Cerebellar cortex (tissue), 1 donor: ENCODE results near the gene GAB4.
"Not testable (repeated sequence)": the region's sequence is repeated elsewhere in the genome, so short reads cannot be mapped to it uniquely, and the experiment has no call there.

Experiments used
- DNase-seq: peaks from one replicate; pipeline ENCODE4 v3.0.0-alpha.2; 2015; ENCODE audit warnings: low spot score

Gene GAB4

GRCh38 chr22:17007852-17008731 lies at the start of gene GAB4:
Gene GAB4 (minus strand): TSS chr22:17008222. CDS start chr22:17008114, 108 bp downstream.
- no peak for DNase-seq

- no peak for DNase-seq
These were observed 48.8 kb upstream of the GAB4 start for GRCh38 chr22:17056807-17057206.

GRCh38 chr22:17056058-17056457 lies 48.0 kb upstream of the GAB4 start:
- DNase-seq = no peak

- no peak for DNase-seq
These were observed 39.6 kb upstream of the GAB4 start for GRCh38 chr22:17047656-17048055.

GRCh38 chr22:17046566-17047348 lies 38.7 kb upstream of the GAB4 start:
- no peak for DNase-seq

- no peak for DNase-seq
These were observed 35.5 kb upstream of the GAB4 start for GRCh38 chr22:17043521-17043920.

DNA sequence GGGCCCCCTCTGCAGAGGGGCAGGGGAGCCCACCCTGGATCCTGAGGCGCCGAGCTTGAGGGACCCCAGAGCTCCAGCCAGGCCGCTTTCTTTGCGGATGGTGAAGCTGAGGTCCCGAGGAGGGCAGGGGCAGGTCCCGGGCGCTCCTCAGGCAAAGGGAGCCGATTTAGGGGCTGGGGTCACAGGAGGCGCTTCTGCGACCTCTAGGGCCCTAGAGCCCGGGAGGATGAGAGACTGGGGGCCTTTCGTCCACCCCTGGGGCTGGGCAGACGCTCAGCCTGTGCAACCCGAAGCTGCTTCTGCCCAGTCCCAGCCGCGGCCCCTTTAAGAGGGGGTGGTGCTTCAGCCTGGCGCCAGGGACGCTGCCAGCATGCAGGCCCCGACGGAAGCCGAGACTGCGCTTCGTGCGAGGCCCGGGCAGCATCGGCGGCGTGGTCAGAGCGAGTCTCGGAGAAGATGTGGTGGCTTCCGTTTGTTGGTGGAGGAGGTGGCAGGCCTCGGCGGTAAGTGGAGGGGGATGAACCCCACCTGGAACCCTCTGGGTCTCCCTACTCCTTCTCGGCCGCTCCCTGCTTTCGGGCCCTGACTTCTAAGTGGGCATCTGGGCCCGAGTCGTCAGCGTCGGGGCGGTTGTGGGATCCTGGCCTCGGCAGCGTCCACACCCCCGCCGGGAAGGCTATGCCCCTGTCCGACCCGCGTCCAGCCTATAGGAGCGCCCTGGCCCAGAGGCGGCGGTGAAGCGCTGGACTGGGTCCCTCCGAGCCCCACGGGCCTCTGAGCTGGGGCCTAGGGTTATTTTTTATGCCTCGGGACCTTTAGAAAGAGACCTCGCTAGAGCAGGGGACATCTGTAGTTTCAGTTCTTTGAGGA lies 29.1 kb upstream of the GAB4 start:
- DNase-seq = peak; percentile 36

GRCh38 chr22:17035976-17036841 lies 28.2 kb upstream of the GAB4 start:
- peak; percentile 57 for DNase-seq

GRCh38 chr22:17035246-17035645 lies 27.2 kb upstream of the GAB4 start:
- DNase-seq = peak; percentile 68

DNA sequence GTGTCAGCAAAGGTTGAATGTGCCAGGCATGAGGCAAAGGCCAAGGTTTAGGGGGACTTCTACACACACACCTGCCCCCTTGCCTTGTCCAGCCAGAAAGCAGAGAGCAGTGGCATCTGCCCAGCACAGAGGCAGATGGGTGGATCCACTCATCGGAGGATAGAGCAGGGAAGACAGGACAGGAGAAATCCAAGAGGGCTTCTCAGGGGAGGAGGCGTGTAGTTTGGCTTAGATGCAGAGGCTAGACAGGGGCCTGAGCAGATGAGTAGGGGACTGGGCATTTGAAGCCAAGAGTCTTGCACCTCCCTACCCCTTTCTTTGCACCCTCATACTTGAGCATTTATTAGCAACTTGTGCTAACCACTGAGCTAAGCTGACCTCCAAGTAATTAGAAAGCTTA lies 26.5 kb upstream of the GAB4 start:
- not testable (repeated sequence) for DNase-seq

DNA sequence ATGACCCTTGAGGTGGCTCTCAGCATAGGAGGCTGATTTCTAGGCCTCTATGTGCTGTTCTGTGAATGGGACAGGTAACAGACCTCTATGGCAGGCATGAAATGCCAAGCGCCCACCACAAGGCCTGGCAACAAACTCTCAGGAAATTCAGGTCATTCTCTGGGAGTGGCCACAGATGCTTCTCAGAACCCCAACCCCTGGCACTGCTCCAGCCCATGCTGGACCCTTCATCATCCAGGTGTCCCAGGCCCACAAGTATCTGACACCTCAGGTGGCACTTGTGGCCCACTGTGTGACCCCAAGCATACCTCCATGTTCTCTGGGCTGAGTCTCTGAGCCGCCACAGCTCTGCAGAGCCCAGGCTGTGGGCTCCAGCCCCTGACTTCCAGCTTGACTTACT lies 24.3 kb upstream of the GAB4 start:
- not testable (repeated sequence) for DNase-seq

DNA sequence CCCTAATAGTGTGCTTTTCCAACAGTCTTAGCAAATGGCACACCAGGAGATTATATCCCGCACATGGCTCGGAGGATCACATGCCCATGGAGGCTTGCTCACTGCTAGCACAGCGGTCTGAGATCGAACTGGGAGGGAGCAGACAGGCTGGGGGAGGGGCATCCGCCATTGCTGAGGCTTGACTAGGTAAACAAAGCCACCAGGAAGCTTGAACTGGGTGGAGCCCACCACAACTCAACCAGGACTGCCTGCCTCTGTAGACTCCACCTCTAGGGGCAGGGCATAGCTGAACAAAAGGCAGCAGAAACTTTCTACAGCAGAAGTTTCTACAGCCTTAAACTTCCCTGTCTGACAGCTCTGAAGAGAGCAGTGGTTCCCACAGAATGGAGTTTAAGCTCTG lies 16.4 kb upstream of the GAB4 start:
- not testable (repeated sequence) for DNase-seq

- DNase-seq = not testable (repeated sequence)
These were observed 7.5 kb upstream of the GAB4 start for GRCh38 chr22:17015552-17015951.

GRCh38 chr22:17014101-17014440 lies 6.0 kb upstream of the GAB4 start:
- not testable (repeated sequence) for DNase-seq

DNA sequence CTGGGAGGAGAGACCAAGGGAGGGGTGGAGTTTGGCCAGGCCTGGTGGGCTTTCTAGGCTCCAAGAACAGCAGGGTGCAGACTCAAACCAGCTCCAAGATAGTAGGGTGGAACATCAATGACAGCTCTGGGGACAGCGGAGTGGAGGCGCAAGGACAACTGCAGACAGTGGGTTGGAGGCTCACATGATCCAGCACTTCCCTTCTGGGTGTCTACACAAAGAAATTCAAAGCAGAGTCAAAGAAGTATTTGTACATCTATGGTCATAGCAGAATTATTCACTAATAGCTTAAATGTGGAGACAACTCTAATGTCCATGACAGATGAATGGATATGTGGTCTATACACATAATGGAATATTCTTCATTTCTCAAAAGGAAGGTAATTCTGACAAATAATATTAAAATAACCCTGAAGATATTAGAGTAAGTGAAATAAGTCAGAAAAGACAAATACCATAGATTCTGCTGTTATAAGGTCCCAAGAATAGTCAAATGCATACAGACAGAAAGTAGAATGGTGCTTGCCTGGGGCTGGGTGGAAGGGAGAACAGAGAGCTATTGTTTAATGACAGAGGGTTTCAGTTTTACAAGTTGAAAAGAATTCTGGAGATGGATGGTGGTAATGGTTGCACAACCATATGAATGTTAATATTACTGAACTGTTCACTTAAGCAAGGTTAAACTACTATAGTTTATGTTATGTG lies 5.5 kb upstream of the GAB4 start:
- no peak for DNase-seq

- DNase-seq = no peak
These were observed 4.2 kb upstream of the GAB4 start for GRCh38 chr22:17012267-17012666.

- DNase-seq = peak; percentile 1
These were observed 1.7 kb upstream of the GAB4 start for GRCh38 chr22:17009640-17010291.

DNA sequence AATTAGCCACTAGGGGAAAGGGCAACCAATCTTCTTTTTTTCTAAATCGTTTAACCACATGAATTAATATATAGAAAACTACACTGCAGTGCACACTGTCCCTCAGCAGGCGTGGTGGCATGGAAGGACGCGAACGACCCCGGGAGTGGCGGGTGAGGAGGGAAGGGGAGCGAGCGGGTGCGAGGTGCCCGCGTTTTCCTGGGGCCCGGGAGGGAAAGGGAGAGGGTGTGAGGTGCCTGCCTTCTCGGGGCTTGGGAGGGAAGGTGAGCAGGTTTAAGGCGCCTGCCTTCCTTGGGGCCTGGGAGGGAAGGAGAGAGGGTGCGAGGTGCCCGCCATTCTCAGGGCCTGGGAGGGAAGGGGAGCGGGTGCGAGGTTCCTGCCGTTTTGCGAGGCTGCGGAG lies 765 bp downstream of the GAB4 start:
- DNase-seq = no peak

DNA sequence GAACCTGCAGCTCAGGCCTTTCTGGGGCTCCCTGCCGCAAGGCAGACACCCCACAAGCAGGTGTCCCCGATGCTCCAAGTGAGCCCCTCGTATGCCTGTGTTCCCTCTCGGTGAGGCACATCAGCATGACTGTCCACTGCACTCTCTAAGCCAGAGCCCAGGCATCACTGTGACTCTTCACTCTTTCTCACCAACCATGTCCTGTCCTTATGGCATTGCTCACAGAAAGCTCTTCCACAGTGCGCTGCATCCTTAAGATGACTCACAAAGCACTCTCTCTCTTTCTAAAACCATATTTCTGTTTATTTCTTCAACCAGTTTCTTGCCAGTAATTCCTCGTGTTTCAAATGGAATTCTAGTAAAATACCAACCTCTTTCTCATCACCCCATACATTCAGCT lies 18.1 kb downstream of the GAB4 start:
- DNase-seq = no peak

DNA sequence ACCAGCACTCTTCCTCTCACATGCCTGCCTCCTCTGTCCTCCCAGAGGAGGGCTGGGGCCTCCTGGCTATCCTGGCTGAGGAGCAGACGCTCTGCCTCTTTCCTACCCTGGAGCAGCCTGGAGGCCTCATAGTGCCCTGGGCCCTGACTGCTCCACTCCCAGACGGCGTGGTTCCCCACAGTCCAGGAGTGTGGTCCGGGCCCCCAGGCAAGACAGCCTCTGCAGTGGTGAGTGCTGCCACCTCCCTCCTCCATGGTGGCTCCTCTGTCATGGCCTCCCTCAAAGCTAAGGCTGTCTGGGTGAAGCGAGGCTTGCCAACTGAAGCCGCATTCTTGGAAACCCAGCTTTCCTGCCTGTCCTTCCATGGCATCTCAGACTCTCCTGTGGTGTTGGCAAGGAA lies 19.8 kb downstream of the GAB4 start:
- no peak for DNase-seq
